Keratinocyte (primary cell): ENCODE results near the gene OR8B8. TPM values are rescaled to one million over a fixed set of nuclear protein-coding genes. Genes with fewer than 3 reads are reported as not detected.

Experiments used
- DNase-seq: peaks from one replicate; pipeline ENCODE4 v3.0.0-alpha.2; 2011; ENCODE audit warnings: low read depth, missing footprints, low spot score
- FAIRE-seq: peaks from 2 replicates; lab custom pipeline; 2011; peaks lifted over from hg19 to GRCh38; lab: Jason Lieb, UNC
- H2AFZ ChIP-seq: 2 replicates; pipeline ENCODE4 v1.6.0; 2012; ENCODE audit warnings: low read length, control low read depth, inconsistent platforms; ENCODE audit not compliant: control insufficient read depth
- H3K27ac ChIP-seq: 2 replicates; pipeline ENCODE4 v1.5.1; 2011; ENCODE audit warnings: low read length; ENCODE audit not compliant: control insufficient read depth, insufficient read depth
- H3K27me3 ChIP-seq: 3 replicates; pipeline ENCODE4 v1.6.0; 2011; ENCODE audit warnings: low read length; ENCODE audit not compliant: control insufficient read depth, insufficient read depth; ENCODE audit errors: extremely low read depth
- H3K36me3 ChIP-seq, 2 experiments: 2 replicates in 1 of 2; 3 replicates in 1 of 2; pipeline ENCODE4 v1.5.1; 2011; ENCODE audit warnings: low read length in 2 of 2, mild to moderate bottlenecking in 1 of 2; ENCODE audit not compliant: control insufficient read depth in 2 of 2, insufficient read depth in 2 of 2; ENCODE audit errors: extremely low read depth in 1 of 2
- H3K4me1 ChIP-seq: 3 replicates; pipeline ENCODE4 v1.5.1; 2011; ENCODE audit warnings: low read length; ENCODE audit not compliant: control insufficient read depth, insufficient read depth; ENCODE audit errors: extremely low read depth
- H3K4me2 ChIP-seq: 3 replicates; pipeline ENCODE4 v1.6.0; 2011; ENCODE audit warnings: low read depth, low read length; ENCODE audit not compliant: control insufficient read depth, insufficient read depth; ENCODE audit errors: extremely low read depth
- H3K4me3 ChIP-seq, 3 experiments: fragments of 200-600 bp in 1 of 3; sonication (generic) in 1 of 3; 2 replicates in 2 of 3; 3 replicates in 1 of 3; pipeline ENCODE4 v1.5.1; 2011 to 2016; ENCODE audit warnings: low read length in 3 of 3, mild to moderate bottlenecking in 3 of 3, control low read depth in 2 of 3, inconsistent platforms in 1 of 3, low read depth in 1 of 3, mixed read lengths in 1 of 3, mixed run types in 1 of 3, moderate library complexity in 1 of 3; ENCODE audit not compliant: control insufficient read depth in 2 of 3, insufficient read depth in 2 of 3; ENCODE audit errors: extremely low read depth in 1 of 3
- H3K79me2 ChIP-seq: 2 replicates; pipeline ENCODE4 v1.6.0; 2012; ENCODE audit warnings: low read length; ENCODE audit not compliant: control insufficient read depth, insufficient read depth
- H3K9ac ChIP-seq: 3 replicates; pipeline ENCODE4 v1.6.0; 2011; ENCODE audit warnings: low read length; ENCODE audit not compliant: control insufficient read depth, insufficient read depth; ENCODE audit errors: extremely low read depth
- H3K9me1 ChIP-seq: 3 replicates; pipeline ENCODE4 v1.6.0; 2011; ENCODE audit warnings: low read length; ENCODE audit not compliant: control insufficient read depth, insufficient read depth; ENCODE audit errors: extremely low read depth
- H3K9me3 ChIP-seq: 2 replicates; pipeline ENCODE4 v1.5.1; 2012; ENCODE audit warnings: low read depth, low read length; ENCODE audit not compliant: control insufficient read depth
- H4K20me1 ChIP-seq: 3 replicates; pipeline ENCODE4 v1.6.0; 2011; ENCODE audit warnings: low read length; ENCODE audit not compliant: control insufficient read depth, insufficient read depth; ENCODE audit errors: extremely low read depth
- EZH2 ChIP-seq: IDR thresholded peaks from one replicate; pipeline ENCODE4 v1.6.1; 2012; ENCODE audit warnings: inconsistent platforms, mild to moderate bottlenecking, low read length, moderate library complexity
- dilution Hi-C: fragments of 300-500 bp; cut with MboI; formaldehyde crosslinking; loops from one replicate; pipeline ENCODE4 v1.7.0; 2020; ENCODE audit warnings: low sequenced_read_pairs; ENCODE audit not compliant: extremely low pct_ligation_motif_present
- polyA plus RNA-seq, 5 experiments: library from polyadenylated mRNA; depleted of rRNA in 3 of 5; stranded (reverse) in 3 of 5; stranded (forward) in 1 of 5; unstranded in 1 of 5; fragments of >200 nt; gene quantifications; 1 replicate in 1 of 5; 2 replicates in 3 of 5; 3 replicates in 1 of 5; pipeline versions ENCODE4 v1.2.1 to v1.2.3, GENCODE V29; 2011 to 2012; ENCODE audit warnings: missing spikeins in 2 of 5, low read depth in 1 of 5, low replicate concordance in 1 of 5
- TF ChIP-seq, protein P1 (sequence below), 3 experiments: IDR thresholded peaks in 1 of 3; conservative IDR thresholded peaks in 1 of 3; optimal IDR thresholded peaks in 1 of 3; 2 replicates in 2 of 3; 3 replicates in 1 of 3; pipeline versions ENCODE3 to v1.5.1; 2011; ENCODE audit warnings: low read length in 3 of 3, mild to moderate bottlenecking in 3 of 3, moderate library complexity in 2 of 3, control low read depth in 1 of 3, inconsistent platforms in 1 of 3; ENCODE audit not compliant: insufficient read depth in 2 of 3; ENCODE audit errors: extremely low read depth in 1 of 3

The OR8B8 gene
- polyA plus RNA-seq, 1 donor (not counting 4 experiments of a cell fraction or from before 2014, with no cell fraction given), result not detected

DNA sequence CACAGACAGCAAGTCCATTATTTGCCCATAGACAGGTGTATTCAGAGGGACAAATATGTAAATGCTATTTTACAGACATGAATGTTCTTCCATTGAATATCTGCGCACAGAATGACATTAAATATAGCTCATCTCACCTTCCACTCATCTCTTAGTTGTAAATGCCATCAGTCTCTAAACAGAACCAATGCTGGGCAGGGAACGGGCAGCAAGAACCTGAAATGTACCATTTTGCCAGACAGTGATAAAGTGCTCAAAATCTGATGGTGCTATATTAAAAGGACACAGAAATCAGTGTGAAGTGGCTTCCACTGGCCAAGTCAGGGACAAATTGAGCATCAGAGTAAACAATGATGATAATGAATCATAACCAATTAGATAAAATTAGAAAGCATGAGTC, 10.8 kb downstream of the OR8B8 start:
- no peaks in the 10 kb centered on the region for H3K9me1 ChIP-seq
- H2AFZ ChIP-seq, result no peak overlapping the region
- dilution Hi-C loops, result no loop called here
- no peaks in the 10 kb centered on the region for H4K20me1 ChIP-seq
- TF ChIP-seq EZH2, result no peak
- TF ChIP-seq, protein P1, sequence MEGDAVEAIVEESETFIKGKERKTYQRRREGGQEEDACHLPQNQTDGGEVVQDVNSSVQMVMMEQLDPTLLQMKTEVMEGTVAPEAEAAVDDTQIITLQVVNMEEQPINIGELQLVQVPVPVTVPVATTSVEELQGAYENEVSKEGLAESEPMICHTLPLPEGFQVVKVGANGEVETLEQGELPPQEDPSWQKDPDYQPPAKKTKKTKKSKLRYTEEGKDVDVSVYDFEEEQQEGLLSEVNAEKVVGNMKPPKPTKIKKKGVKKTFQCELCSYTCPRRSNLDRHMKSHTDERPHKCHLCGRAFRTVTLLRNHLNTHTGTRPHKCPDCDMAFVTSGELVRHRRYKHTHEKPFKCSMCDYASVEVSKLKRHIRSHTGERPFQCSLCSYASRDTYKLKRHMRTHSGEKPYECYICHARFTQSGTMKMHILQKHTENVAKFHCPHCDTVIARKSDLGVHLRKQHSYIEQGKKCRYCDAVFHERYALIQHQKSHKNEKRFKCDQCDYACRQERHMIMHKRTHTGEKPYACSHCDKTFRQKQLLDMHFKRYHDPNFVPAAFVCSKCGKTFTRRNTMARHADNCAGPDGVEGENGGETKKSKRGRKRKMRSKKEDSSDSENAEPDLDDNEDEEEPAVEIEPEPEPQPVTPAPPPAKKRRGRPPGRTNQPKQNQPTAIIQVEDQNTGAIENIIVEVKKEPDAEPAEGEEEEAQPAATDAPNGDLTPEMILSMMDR (optimal IDR thresholded peaks at IDR 0.05 in 1 of 3, IDR thresholded peaks at IDR 0.05 in 1 of 3, conservative IDR thresholded peaks at IDR 0.05 in 1 of 3; ENCODE audit: extremely low read depth in 1 of 3, insufficient read depth in 2 of 3, low read length in 3 of 3), result no peak
- DNase-seq (no peak), FAIRE-seq (no peak)
- no peaks in the 10 kb centered on the region for H3K4me1 ChIP-seq
- H3K79me2 ChIP-seq, result no peaks in the 10 kb centered on the region
- H3K4me3 ChIP-seq, result no peak overlapping the region
- H3K9me3 ChIP-seq, result no peaks in the 10 kb centered on the region
- no peak overlapping the region for H3K4me2 ChIP-seq
- no peak overlapping the region for H3K27ac ChIP-seq
- no peak overlapping the region for H3K9ac ChIP-seq
- H3K27me3 ChIP-seq, result no peaks in the 10 kb centered on the region
- H3K36me3 ChIP-seq, result no peaks in the 10 kb centered on the region

DNA sequence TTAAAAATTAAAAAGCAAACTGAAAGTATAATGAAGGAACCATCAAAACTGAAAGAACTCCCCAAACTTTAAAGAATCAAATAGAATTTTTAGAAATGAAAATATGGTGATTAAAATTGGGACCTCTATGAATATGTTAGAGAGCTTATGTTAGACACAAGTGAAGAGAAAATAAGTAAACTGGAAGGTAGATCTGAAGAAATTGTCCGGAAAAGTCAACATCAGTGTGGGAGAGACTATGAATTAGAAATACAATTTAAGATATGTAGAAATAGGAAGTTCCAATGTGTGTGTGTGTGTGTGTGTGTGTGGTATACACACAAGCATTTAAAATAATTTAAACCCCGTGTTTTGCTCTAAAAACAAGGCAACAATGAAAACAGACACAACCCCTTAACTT, 15.9 kb downstream of the OR8B8 start:
- no peak for FAIRE-seq
- dilution Hi-C loops, result no loop called here
- DNase-seq, result no peak

More for the DNA sequence above, 15.9 kb downstream of the OR8B8 start:
- no peak overlapping the region for H3K4me3 ChIP-seq
- no peak overlapping the region for H3K27ac ChIP-seq
- H3K4me2 ChIP-seq, result no peak overlapping the region
- no peaks in the 10 kb centered on the region for H3K4me1 ChIP-seq
- TF ChIP-seq, protein P1 (optimal IDR thresholded peaks at IDR 0.05 in 1 of 3, IDR thresholded peaks at IDR 0.05 in 1 of 3, conservative IDR thresholded peaks at IDR 0.05 in 1 of 3; ENCODE audit: extremely low read depth in 1 of 3, insufficient read depth in 2 of 3, low read length in 3 of 3), result no peak
- no peak for TF ChIP-seq EZH2
- H3K79me2 ChIP-seq, result no peaks in the 10 kb centered on the region
- H3K36me3 ChIP-seq, result no peaks in the 10 kb centered on the region
- H3K9me1 ChIP-seq, result no peaks in the 10 kb centered on the region
- H3K9ac ChIP-seq, result no peak overlapping the region
- no peak overlapping the region for H2AFZ ChIP-seq
- H4K20me1 ChIP-seq, result no peaks in the 10 kb centered on the region
- no peaks in the 10 kb centered on the region for H3K27me3 ChIP-seq
- no peaks in the 10 kb centered on the region for H3K9me3 ChIP-seq
